ENCODE data around the gene CTDSP2.

DNA sequence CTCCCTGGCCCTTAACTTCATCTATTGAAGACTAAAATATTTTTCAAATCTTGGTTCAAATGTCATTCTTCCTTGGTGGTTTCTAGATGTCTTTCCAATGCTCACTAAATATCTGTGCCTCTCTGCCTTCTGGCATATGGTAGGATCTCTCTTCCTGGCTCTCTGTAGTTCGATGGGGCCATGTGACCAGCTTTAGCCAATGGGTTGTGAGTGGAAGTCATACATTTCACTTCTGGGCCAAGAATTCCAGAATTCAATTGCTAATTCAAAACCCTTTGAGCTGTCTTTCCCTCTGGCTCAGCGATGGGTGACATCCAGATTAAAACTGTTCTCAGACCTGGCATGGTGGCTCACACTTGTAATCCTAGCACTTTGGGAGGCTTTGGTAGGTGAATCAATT is 25.8 kb upstream of the CTDSP2 start:
- TF ChIP-seq, protein P1, sequence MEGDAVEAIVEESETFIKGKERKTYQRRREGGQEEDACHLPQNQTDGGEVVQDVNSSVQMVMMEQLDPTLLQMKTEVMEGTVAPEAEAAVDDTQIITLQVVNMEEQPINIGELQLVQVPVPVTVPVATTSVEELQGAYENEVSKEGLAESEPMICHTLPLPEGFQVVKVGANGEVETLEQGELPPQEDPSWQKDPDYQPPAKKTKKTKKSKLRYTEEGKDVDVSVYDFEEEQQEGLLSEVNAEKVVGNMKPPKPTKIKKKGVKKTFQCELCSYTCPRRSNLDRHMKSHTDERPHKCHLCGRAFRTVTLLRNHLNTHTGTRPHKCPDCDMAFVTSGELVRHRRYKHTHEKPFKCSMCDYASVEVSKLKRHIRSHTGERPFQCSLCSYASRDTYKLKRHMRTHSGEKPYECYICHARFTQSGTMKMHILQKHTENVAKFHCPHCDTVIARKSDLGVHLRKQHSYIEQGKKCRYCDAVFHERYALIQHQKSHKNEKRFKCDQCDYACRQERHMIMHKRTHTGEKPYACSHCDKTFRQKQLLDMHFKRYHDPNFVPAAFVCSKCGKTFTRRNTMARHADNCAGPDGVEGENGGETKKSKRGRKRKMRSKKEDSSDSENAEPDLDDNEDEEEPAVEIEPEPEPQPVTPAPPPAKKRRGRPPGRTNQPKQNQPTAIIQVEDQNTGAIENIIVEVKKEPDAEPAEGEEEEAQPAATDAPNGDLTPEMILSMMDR (IDR thresholded peaks at IDR 0.05): no peak
- no peak for TF ChIP-seq ZFX (IDR thresholded peaks at IDR 0.05; ENCODE audit: borderline replicate concordance)

All from 22Rv1 (cell line).